T-cell (primary cell): ENCODE data around the gene UBB. TPM values are rescaled to one million over a fixed set of nuclear protein-coding genes. Genes with fewer than 3 reads are reported as not detected.

Source experiments
- ATAC-seq, 4 experiments: fragments of 200-7000 bp in 3 of 4; fragments of 150-1000 bp in 1 of 4; cut with Tn5 transposase; replicated peaks in 1 of 4; 1 replicate in 3 of 4; 2 replicates in 1 of 4; pipeline ENCODE4 v1.10.0; 2021; ENCODE audit warnings: moderate library complexity in 3 of 4, mild to moderate bottlenecking in 2 of 4, moderate number of reproducible peaks in 1 of 4
- CTCF ChIA-PET, 2 donors: fragments of 300-600 bp; sonication (Branson Sonifier 250); formaldehyde crosslinking; loops; one replicate each; lab custom pipeline; 2022; ENCODE audit warnings: antibody characterized with exemption in 2 of 2; lab: Charles Lee
- POLR2A ChIA-PET, 2 donors: fragments of 300-600 bp; sonication (Branson Sonifier 250); formaldehyde crosslinking; loops; one replicate each; lab custom pipeline; 2022; ENCODE audit warnings: antibody characterized with exemption in 2 of 2; lab: Charles Lee
- DNase-seq, 35 experiments: peaks; one replicate each; pipeline versions ENCODE4 v3.0.0 to v3.0.0-alpha.2; 2013 to 2023
- H3K27ac ChIP-seq: one replicate; pipeline ENCODE4 v1.5.1; 2013; ENCODE audit warnings: low read length
- H3K27me3 ChIP-seq, 2 experiments: replicated peaks in 1 of 2; 1 replicate in 1 of 2; 2 replicates in 1 of 2; pipeline versions ENCODE4 v1.6.1 to v1.7.0; 2013; ENCODE audit warnings: low read length in 1 of 2, mixed read lengths in 1 of 2; ENCODE audit not compliant: control insufficient read depth in 2 of 2, insufficient read depth in 2 of 2; ENCODE audit errors: extremely low read depth in 1 of 2
- H3K36me3 ChIP-seq, 2 donors: 1 replicate in 1 of 2; 2 replicates in 1 of 2; pipeline versions ENCODE4 v1.6.1 to v1.7.0; 2013; ENCODE audit warnings: low read length in 1 of 2; ENCODE audit not compliant: control insufficient read depth in 2 of 2, insufficient read depth in 1 of 2; ENCODE audit errors: extremely low read depth in 1 of 2
- H3K4me1 ChIP-seq, 2 experiments: 1 replicate in 1 of 2; 2 replicates in 1 of 2; pipeline versions ENCODE4 v1.6.1 to v1.7.0; 2013; ENCODE audit warnings: low read length in 2 of 2, mixed read lengths in 1 of 2; ENCODE audit not compliant: insufficient read depth in 2 of 2, control insufficient read depth in 1 of 2; ENCODE audit errors: extremely low read depth in 1 of 2
- H3K4me3 ChIP-seq, 2 donors: 1 replicate in 1 of 2; 2 replicates in 1 of 2; pipeline versions ENCODE4 v1.5.1 to v1.7.0; 2013; ENCODE audit warnings: mild to moderate bottlenecking in 2 of 2, low read length in 1 of 2, moderate library complexity in 1 of 2; ENCODE audit not compliant: control insufficient read depth in 1 of 2; ENCODE audit errors: extremely low read depth in 1 of 2
- H3K9me3 ChIP-seq: 2 replicates; pipeline ENCODE4 v1.7.0; 2013
- H3K27ac Mint-ChIP-seq, 2 donors: one replicate each; pipeline ENCODE4 v1.8.0; 2020 to 2021; ENCODE audit warnings: mild to moderate bottlenecking in 2 of 2, mixed read lengths in 2 of 2
- H3K27me3 Mint-ChIP-seq, 2 donors: one replicate each; pipeline ENCODE4 v1.8.0; 2021 to 2022; ENCODE audit warnings: mixed read lengths in 2 of 2
- H3K36me3 Mint-ChIP-seq: one replicate; pipeline ENCODE4 v1.8.0; 2021; ENCODE audit warnings: mixed read lengths
- H3K4me1 Mint-ChIP-seq, 3 donors: one replicate each; pipeline ENCODE4 v1.8.0; 2020 to 2022; ENCODE audit warnings: mixed read lengths in 3 of 3, mild to moderate bottlenecking in 1 of 3
- H3K4me3 Mint-ChIP-seq, 3 donors: one replicate each; pipeline ENCODE4 v1.8.0; 2020 to 2022; ENCODE audit warnings: mild to moderate bottlenecking in 3 of 3, mixed read lengths in 3 of 3, moderate library complexity in 3 of 3
- H3K9me3 Mint-ChIP-seq, 3 donors: one replicate each; pipeline ENCODE4 v1.8.0; 2020 to 2022; ENCODE audit warnings: mixed read lengths in 3 of 3
- WGBS: methylation state at CpG from one replicate; pipeline ENCODE4 v1.1.5; 2013; ENCODE audit warnings: missing lambda C conversion rate; ENCODE audit not compliant: insufficient coverage; 5-methylcytosine and 5-hydroxymethylcytosine counted together
- total RNA-seq, 35 experiments: library from RNA in 6 of 35; stranded (reverse) in 6 of 35; fragments of 120-200 nt in 1 of 35; gene quantifications; one replicate each; pipeline versions ENCODE4 v1.2.1 to v1.2.4 and lab custom pipeline; 2013 to 2026

UBB gene
- total RNA-seq, 5 donors from 2014 or later (not counting 1 experiment from before 2014, with no cell fraction given) = 669 to 892 (median 718) TPM

GRCh38 chr17:16378636-16379282 is 2.1 kb upstream of the UBB start:
- DNase-seq (no peak), ATAC-seq (no peak)
- H3K27ac ChIP-seq = no peak overlapping the region
- H3K27me3 ChIP-seq = no peaks in the 10 kb centered on the region
- Mint-ChIP-seq H3K4me3 (peak overlapping the region in 1 of 3 donors; percentile 13), H3K36me3 (peaks cover 21% of the 10 kb centered on the region), H3K27ac (no peak overlapping the region), H3K4me1 (peaks cover 28 to 33% (median 31%) of the 10 kb centered on the region in 3 donors), H3K27me3 (no peaks in the 10 kb centered on the region), H3K9me3 (peaks cover 0 to 1% (median 0%) of the 10 kb centered on the region in 3 donors)
- peaks cover 7 to 28% of the 10 kb centered on the region in 2 experiments for H3K4me1 ChIP-seq
- ChIA-PET POLR2A (interaction anchor here in 1 of 2 donors (0.6 to 0.7 kb wide), 2 partner anchors 21 to 62 kb away, joined by 3 read pairs; no protein-coding TSS in a partner anchor), CTCF (interaction anchor here (0.6 to 1.0 kb wide), 3 partner anchors 13 to 122 kb away, joined by 3 to 4 read pairs (median 3); no protein-coding TSS in a partner anchor)
- no peak overlapping the region for H3K4me3 ChIP-seq
- peaks cover 0 to 13% of the 10 kb centered on the region in 2 donors for H3K36me3 ChIP-seq
- no peaks in the 10 kb centered on the region for H3K9me3 ChIP-seq
- WGBS = 84% methylated on average over 10 of the region's 17 CpGs

- ATAC-seq (no peak), DNase-seq (no peak)
- Mint-ChIP-seq H3K9me3 (peaks cover 0 to 1% (median 0%) of the 10 kb centered on the region in 3 donors), H3K4me1 (peaks cover 37 to 41% (median 40%) of the 10 kb centered on the region in 3 donors), H3K4me3 (no peak overlapping the region), H3K27me3 (no peaks in the 10 kb centered on the region), H3K27ac (no peak overlapping the region), H3K36me3 (peaks cover 27% of the 10 kb centered on the region)
- H3K27ac ChIP-seq = no peak overlapping the region
- ChIA-PET POLR2A (interaction anchor here in 1 of 2 donors (2.2 kb wide), 1 partner anchor 59 kb away, joined by 19 read pairs; no protein-coding TSS in a partner anchor), CTCF (no interaction called here)
- H3K9me3 ChIP-seq = no peaks in the 10 kb centered on the region
- peaks cover 7 to 28% of the 10 kb centered on the region in 2 experiments for H3K4me1 ChIP-seq
- H3K27me3 ChIP-seq = no peaks in the 10 kb centered on the region
- no peak overlapping the region for H3K4me3 ChIP-seq
- WGBS = 100% methylated on average over 2 of the region's 8 CpGs
- peaks cover 0 to 16% of the 10 kb centered on the region in 2 donors for H3K36me3 ChIP-seq
These were observed 1.2 kb upstream of the UBB start for GRCh38 chr17:16379654-16380053.

GRCh38 chr17:16381496-16381820 is 567 bp downstream of the UBB start:
- no peaks in the 10 kb centered on the region for H3K27me3 Mint-ChIP-seq
- H3K36me3 ChIP-seq = peaks cover 0 to 17% of the 10 kb centered on the region in 2 donors
- peaks cover 27% of the 10 kb centered on the region for H3K36me3 Mint-ChIP-seq
- POLR2A ChIA-PET = interaction anchor here (0.5 to 2.2 kb wide), 8 partner anchors 13 to 60 kb away, joined by 3 to 19 read pairs (median 4); partner anchors contain the start of gene CENPV (in 1 of the 2)
- H3K4me3 Mint-ChIP-seq = peak overlapping the region; percentile 89 to 92 (median 91)
- ATAC-seq (peak; percentile 4 to 12 (median 5)), DNase-seq (peak in 11 of 35 experiments; percentile 2 to 74 (median 19))
- CTCF ChIA-PET = interaction anchor here in 1 of 2 donors (0.8 to 1.9 kb wide), 4 partner anchors 15 to 35 kb away, joined by 3 to 7 read pairs (median 6); partner anchors contain the start of genes CENPV and TRPV2
- H3K4me3 ChIP-seq = peak overlapping the region; percentile 74 to 80
- no peaks in the 10 kb centered on the region for H3K9me3 ChIP-seq
- H3K27me3 ChIP-seq = no peaks in the 10 kb centered on the region
- H3K27ac ChIP-seq = peak overlapping the region; percentile 95
- 1% methylated on average over 12 of the region's 14 CpGs for WGBS
- peaks cover 38 to 47% (median 45%) of the 10 kb centered on the region in 3 donors for H3K4me1 Mint-ChIP-seq
- peaks cover 0 to 1% (median 0%) of the 10 kb centered on the region in 3 donors for H3K9me3 Mint-ChIP-seq
- H3K4me1 ChIP-seq = peaks cover 7 to 34% of the 10 kb centered on the region in 2 experiments
- H3K27ac Mint-ChIP-seq = peak overlapping the region; percentile 95 to 97

DNA sequence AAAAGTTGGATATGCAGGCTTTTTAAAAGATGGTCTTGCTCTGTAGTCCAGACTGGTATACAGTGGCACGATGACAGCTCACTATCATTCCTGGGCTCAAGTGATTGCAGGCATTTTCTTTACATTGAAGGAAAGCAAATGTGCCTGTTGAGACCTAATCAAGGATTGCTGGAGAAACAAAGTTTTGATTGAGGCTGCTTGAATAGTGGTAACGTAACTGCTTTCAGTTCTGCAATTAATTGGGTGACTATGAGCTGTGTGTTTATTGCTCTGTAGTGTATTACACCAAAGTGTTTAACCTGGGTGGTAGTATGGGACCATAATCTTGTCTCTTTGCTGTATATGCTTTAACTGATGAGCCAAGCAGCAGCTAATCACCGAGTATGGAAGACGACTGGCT is 2.3 kb downstream of the UBB start:
- WGBS = 85% methylated on average over 4 of the region's 4 CpGs
- Mint-ChIP-seq H3K27me3 (no peaks in the 10 kb centered on the region), H3K4me1 (peaks cover 45 to 55% (median 54%) of the 10 kb centered on the region in 3 donors), H3K4me3 (peak overlapping the region; percentile 21 to 91 (median 42)), H3K9me3 (peaks cover 0 to 1% (median 0%) of the 10 kb centered on the region in 3 donors), H3K27ac (peak overlapping the region; percentile 46 to 48), H3K36me3 (peaks cover 27% of the 10 kb centered on the region)
- CTCF ChIA-PET = interaction anchor here (0.6 to 1.1 kb wide), 3 partner anchors 32 to 98 kb away, joined by 3 to 5 read pairs (median 3); partner anchors contain the start of gene TRPV2 (in 1 of the 2)
- Histone ChIP-seq H3K36me3 (peaks cover 0 to 17% of the 10 kb centered on the region in 2 donors), H3K27me3 (peaks cover 0 to 8% of the 10 kb centered on the region in 2 experiments), H3K4me3 (peak overlapping the region in 1 of 2 donors; percentile 18), H3K4me1 (peaks cover 7 to 45% of the 10 kb centered on the region in 2 experiments), H3K27ac (no peak overlapping the region), H3K9me3 (no peaks in the 10 kb centered on the region)
- DNase-seq (no peak), ATAC-seq (no peak)
- POLR2A ChIA-PET = interaction anchor here in 1 of 2 donors (0.6 to 0.8 kb wide), 3 partner anchors 29 to 55 kb away, joined by 3 to 5 read pairs (median 4); no protein-coding TSS in a partner anchor

GRCh38 chr17:16383772-16384287 is 2.9 kb downstream of the UBB start:
- H3K9me3 Mint-ChIP-seq = peaks cover 0 to 1% (median 0%) of the 10 kb centered on the region in 3 donors
- 96% methylated on average over 4 of the region's 5 CpGs for WGBS

More at GRCh38 chr17:16383772-16384287, 2.9 kb downstream of the UBB start:
- Histone ChIP-seq H3K4me3 (no peak overlapping the region), H3K27me3 (peaks cover 0 to 8% of the 10 kb centered on the region in 2 experiments), H3K36me3 (peaks cover 0 to 17% of the 10 kb centered on the region in 2 donors), H3K9me3 (no peaks in the 10 kb centered on the region), H3K4me1 (peaks cover 7 to 45% of the 10 kb centered on the region in 2 experiments), H3K27ac (no peak overlapping the region)
- Mint-ChIP-seq H3K27ac (peak overlapping the region; percentile 46 to 48), H3K4me3 (peak overlapping the region; percentile 21 to 91 (median 42)), H3K36me3 (peaks cover 27% of the 10 kb centered on the region), H3K27me3 (no peaks in the 10 kb centered on the region), H3K4me1 (peaks cover 45 to 55% (median 54%) of the 10 kb centered on the region in 3 donors)
- CTCF ChIA-PET = interaction anchor here (0.6 to 1.1 kb wide), 2 partner anchors 55 to 98 kb away, joined by 3 read pairs; no protein-coding TSS in a partner anchor
- DNase-seq (no peak), ATAC-seq (no peak)
- POLR2A ChIA-PET = interaction anchor here in 1 of 2 donors (0.6 to 0.7 kb wide), 2 partner anchors 28 to 49 kb away, joined by 4 to 5 read pairs; no protein-coding TSS in a partner anchor
